NB4 (cell line): ENCODE data around the gene PRAMEF12.
"Not testable (repeated sequence)": the region's sequence is repeated elsewhere in the genome, so short reads cannot be mapped to it uniquely, and the experiment has no call there.

ENCODE experiments used
- DNase-seq: peaks from one replicate; pipeline ENCODE4 v3.0.0; 2010; ENCODE audit warnings: low read depth
- H3K4me3 ChIP-seq: one replicate; pipeline ENCODE4 v1.5.1; 2011; ENCODE audit warnings: mild to moderate bottlenecking, low read depth, low read length, moderate library complexity
- MYC ChIP-seq: IDR thresholded peaks from 2 replicates; pipeline ENCODE4 v1.6.1; 2011; ENCODE audit warnings: low read depth, low read length
- POLR2A ChIP-seq: IDR thresholded peaks from 2 replicates; pipeline ENCODE4 v1.6.1; 2011; ENCODE audit warnings: mild to moderate bottlenecking; ENCODE audit not compliant: insufficient read length; ENCODE audit errors: extremely low read depth
- TF ChIP-seq, protein P1 (sequence below): IDR thresholded peaks from one replicate; pipeline ENCODE4 v1.5.1; 2012; ENCODE audit warnings: low read depth, low read length
- TF ChIP-seq, protein P2 (sequence below): IDR thresholded peaks from 2 replicates; pipeline ENCODE4 v1.6.1; 2011; ENCODE audit warnings: low read depth, low read length

PRAMEF12 gene

DNA sequence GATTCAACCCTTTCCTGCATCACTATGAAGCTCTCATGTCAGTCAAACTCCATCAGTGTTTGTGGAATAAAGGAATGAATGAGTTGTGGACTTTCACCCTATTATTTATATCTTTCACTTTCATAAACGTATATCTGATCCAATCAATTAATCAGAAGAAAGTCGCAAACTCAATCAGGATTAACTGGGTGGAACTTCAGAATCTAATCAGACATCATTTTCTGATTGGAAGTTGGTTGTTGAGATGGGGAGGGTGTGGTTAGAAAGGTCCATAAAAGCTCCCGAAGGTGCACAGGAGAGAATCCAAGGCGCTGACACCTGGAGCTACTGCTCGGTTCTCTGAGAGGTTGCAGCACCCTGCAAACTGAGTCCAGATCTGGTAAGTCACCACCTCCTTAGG is at the start of gene PRAMEF12:
PRAMEF12 (plus strand) TSS at position 301 of the 400 bp plus-strand sequence. CDS start 1,130 bp downstream, outside the sequence.
- no peak for DNase-seq
- TF ChIP-seq, protein P1, sequence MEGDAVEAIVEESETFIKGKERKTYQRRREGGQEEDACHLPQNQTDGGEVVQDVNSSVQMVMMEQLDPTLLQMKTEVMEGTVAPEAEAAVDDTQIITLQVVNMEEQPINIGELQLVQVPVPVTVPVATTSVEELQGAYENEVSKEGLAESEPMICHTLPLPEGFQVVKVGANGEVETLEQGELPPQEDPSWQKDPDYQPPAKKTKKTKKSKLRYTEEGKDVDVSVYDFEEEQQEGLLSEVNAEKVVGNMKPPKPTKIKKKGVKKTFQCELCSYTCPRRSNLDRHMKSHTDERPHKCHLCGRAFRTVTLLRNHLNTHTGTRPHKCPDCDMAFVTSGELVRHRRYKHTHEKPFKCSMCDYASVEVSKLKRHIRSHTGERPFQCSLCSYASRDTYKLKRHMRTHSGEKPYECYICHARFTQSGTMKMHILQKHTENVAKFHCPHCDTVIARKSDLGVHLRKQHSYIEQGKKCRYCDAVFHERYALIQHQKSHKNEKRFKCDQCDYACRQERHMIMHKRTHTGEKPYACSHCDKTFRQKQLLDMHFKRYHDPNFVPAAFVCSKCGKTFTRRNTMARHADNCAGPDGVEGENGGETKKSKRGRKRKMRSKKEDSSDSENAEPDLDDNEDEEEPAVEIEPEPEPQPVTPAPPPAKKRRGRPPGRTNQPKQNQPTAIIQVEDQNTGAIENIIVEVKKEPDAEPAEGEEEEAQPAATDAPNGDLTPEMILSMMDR, result no peak
- no peak for TF ChIP-seq POLR2A
- TF ChIP-seq MYC, result no peak
- TF ChIP-seq, protein P2, sequence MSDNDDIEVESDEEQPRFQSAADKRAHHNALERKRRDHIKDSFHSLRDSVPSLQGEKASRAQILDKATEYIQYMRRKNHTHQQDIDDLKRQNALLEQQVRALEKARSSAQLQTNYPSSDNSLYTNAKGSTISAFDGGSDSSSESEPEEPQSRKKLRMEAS, result no peak
- no peak within 1 kb of the TSS for H3K4me3 ChIP-seq

GRCh38 chr1:12728391-12728790 is 45.1 kb upstream of the PRAMEF12 start:
- DNase-seq, result no peak
- no peak overlapping the region for H3K4me3 ChIP-seq
- TF ChIP-seq POLR2A (no peak), MYC (no peak)
- TF ChIP-seq, protein P2, result no peak
- TF ChIP-seq, protein P1, result no peak

GRCh38 chr1:12730156-12730555 is 43.4 kb upstream of the PRAMEF12 start:
- TF ChIP-seq, protein P2, result no peak
- TF ChIP-seq, protein P1, result no peak
- TF ChIP-seq MYC (no peak), POLR2A (no peak)
- H3K4me3 ChIP-seq, result no peak overlapping the region
- DNase-seq, result no peak

- H3K4me3 ChIP-seq, DNase-seq: not testable (repeated sequence)
Measured at GRCh38 chr1:12731084-12731483, 42.5 kb upstream of the PRAMEF12 start.

DNA sequence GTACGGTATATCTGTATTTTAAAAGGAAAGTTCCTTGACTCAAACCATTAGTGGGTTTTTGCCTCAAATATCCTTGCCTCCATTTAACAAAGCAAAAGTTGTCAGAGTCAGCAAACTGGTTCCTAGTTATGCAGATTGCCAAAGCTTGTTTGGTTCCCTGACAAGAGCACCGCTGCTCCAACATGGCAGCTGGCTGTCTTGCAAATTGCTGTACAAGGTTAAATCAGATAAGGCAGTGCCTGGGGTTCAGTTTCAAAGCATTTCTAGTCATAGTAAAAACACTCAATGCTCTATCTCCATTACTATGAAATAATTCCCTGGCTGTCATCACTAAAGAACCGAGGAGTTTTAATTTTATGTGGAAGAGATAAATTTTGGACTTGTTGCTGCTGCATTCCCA is 38.9 kb upstream of the PRAMEF12 start:
- no peak for DNase-seq
- TF ChIP-seq MYC, result no peak
- TF ChIP-seq, protein P2, result no peak
- TF ChIP-seq POLR2A, result no peak
- TF ChIP-seq, protein P1, result no peak

DNA sequence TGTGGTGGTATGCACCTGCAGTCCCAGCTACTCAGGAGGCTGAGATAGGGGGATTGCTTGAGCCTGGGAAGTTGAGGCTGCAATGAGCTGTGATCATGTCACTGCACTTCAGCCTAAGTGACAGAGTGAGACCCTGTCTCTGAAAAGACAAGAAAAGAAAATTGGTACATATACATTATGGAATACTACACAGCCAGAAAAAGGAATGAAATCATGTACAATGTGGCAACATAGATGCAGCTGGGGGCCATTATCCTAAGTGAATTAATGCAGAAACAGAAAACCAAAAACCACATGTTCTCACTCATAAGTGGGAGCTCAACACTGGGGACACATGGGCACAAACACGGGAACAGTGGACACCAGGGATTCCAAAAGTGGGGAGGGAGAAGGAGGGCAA is 34.6 kb upstream of the PRAMEF12 start:
- H3K4me3 ChIP-seq, result no peak overlapping the region
- TF ChIP-seq, protein P1, result no peak
- TF ChIP-seq POLR2A, result no peak
- TF ChIP-seq, protein P2, result no peak
- TF ChIP-seq MYC, result no peak
- DNase-seq, result no peak

More for the DNA sequence above, 38.9 kb upstream of the PRAMEF12 start:
- H3K4me3 ChIP-seq, result no peak overlapping the region
